ENCODE measurements around the gene CNTLN. TPM values are rescaled to one million over a fixed set of nuclear protein-coding genes. Genes with fewer than 3 reads are reported as not detected.
"Not testable (repeated sequence)": the region's sequence is repeated elsewhere in the genome, so short reads cannot be mapped to it uniquely, and the experiment has no call there.

CNTLN gene
- total RNA-seq, 1 donor, result 17.7 TPM

DNA sequence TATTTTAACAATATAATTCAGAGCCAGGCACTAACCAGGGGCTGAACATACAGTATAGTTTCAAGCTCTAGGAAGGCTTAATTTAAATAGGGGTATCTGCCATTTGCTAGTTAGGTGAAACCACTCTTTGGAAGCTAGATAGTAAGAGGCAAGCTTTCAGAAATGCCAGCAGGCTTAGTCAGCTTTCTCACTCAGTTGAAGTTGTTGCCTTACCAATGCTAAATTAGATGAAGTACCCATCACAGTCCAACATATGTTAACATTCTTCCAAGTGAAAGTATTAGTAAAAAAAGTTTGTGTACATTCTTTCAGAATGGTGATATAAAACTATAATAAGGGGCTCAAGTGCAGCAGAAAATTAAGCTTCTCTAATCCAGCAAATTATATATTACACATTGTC is 215.0 kb downstream of the CNTLN start:
- peaks cover 5% of the 10 kb centered on the region for H3K4me1 ChIP-seq (ENCODE audit: insufficient read depth, low read length)
- TF ChIP-seq CTCF (IDR thresholded peaks at IDR 0.05; ENCODE audit: extremely low read depth, low read depth, low read length), result no peak
- no peak overlapping the region for H3K4me3 ChIP-seq (ENCODE audit: insufficient read depth, low read length)
- peaks cover 4% of the 10 kb centered on the region for H3K36me3 ChIP-seq (ENCODE audit: insufficient read depth, low read length)
- no peaks in the 10 kb centered on the region for H3K9me3 ChIP-seq (ENCODE audit: low read depth, low read length)
- no peaks in the 10 kb centered on the region for H3K27me3 ChIP-seq (ENCODE audit: insufficient read depth, low read length)
- H3K4me2 ChIP-seq (ENCODE audit: insufficient read depth, low read length), result no peak overlapping the region
- peak; percentile 41 for DNase-seq (ENCODE audit: insufficient read length, low spot score, missing footprints)
- H4K20me1 ChIP-seq (ENCODE audit: insufficient read depth, low read length), result no peaks in the 10 kb centered on the region
- H2AFZ ChIP-seq (ENCODE audit: low read length), result no peak overlapping the region
- H3K27ac ChIP-seq (ENCODE audit: low read depth, low read length), result no peak overlapping the region
- no peaks in the 10 kb centered on the region for H3K79me2 ChIP-seq (ENCODE audit: insufficient read depth, low read length)

DNA sequence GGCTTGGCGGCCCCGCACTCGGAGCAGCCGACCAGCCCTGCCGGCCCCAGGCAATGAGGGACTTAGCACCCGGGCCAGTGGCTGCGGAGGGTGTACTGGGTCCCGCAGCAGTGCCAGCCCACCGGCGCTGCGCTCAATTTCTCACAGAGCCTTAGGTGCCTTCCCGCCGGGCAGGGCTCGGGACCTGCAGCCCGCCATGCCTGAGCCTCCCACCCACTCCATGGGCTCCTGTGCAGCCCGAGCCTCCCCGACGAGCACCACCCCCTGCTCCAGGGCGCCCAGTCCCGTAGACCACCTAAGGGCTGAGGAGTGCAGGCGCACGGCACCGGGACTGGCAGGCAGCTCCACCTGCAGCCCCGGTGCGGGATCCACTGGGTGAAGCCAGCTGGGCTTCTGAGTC is 219.2 kb downstream of the CNTLN start:
- H4K20me1 ChIP-seq (ENCODE audit: insufficient read depth, low read length); H3K27ac ChIP-seq (ENCODE audit: low read depth, low read length); H3K36me3 ChIP-seq (ENCODE audit: insufficient read depth, low read length); H3K4me1 ChIP-seq (ENCODE audit: insufficient read depth, low read length); H3K9me3 ChIP-seq (ENCODE audit: low read depth, low read length); DNase-seq (ENCODE audit: insufficient read length, low spot score, missing footprints); H3K27me3 ChIP-seq (ENCODE audit: insufficient read depth, low read length); H3K4me2 ChIP-seq (ENCODE audit: insufficient read depth, low read length); H3K4me3 ChIP-seq (ENCODE audit: insufficient read depth, low read length); H2AFZ ChIP-seq (ENCODE audit: low read length); H3K79me2 ChIP-seq (ENCODE audit: insufficient read depth, low read length): not testable (repeated sequence)

DNA sequence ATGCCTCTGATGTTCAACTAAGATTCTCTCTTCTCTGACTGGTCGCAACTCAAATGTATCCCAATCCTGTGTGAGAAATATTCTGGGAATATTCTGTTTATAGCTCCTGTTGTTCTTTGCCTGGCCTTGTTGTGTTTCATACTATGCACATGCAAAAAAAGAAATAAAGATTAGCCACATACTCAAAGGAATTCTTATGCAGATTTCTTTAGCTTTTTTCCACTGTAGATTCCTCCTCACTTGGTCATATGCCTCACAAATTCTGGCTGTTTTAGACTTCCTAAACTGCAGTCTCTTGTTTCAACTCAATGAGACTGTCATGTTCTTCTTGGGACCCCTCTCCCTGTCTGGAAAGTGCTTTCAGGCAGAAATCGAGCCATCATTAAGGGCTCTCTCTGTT is 226.5 kb downstream of the CNTLN start:
- no peak for TF ChIP-seq CTCF (IDR thresholded peaks at IDR 0.05; ENCODE audit: extremely low read depth, low read depth, low read length)
- H3K79me2 ChIP-seq (ENCODE audit: insufficient read depth, low read length), result no peaks in the 10 kb centered on the region
- no peak for DNase-seq (ENCODE audit: insufficient read length, low spot score, missing footprints)
- no peaks in the 10 kb centered on the region for H3K27me3 ChIP-seq (ENCODE audit: insufficient read depth, low read length)
- no peaks in the 10 kb centered on the region for H3K4me1 ChIP-seq (ENCODE audit: insufficient read depth, low read length)
- H2AFZ ChIP-seq (ENCODE audit: low read length), result no peak overlapping the region
- H3K9me3 ChIP-seq (ENCODE audit: low read depth, low read length), result no peaks in the 10 kb centered on the region
- no peak overlapping the region for H3K4me2 ChIP-seq (ENCODE audit: insufficient read depth, low read length)
- no peak overlapping the region for H3K27ac ChIP-seq (ENCODE audit: low read depth, low read length)
- H3K36me3 ChIP-seq (ENCODE audit: insufficient read depth, low read length), result no peaks in the 10 kb centered on the region
- no peak overlapping the region for H3K4me3 ChIP-seq (ENCODE audit: insufficient read depth, low read length)
- no peaks in the 10 kb centered on the region for H4K20me1 ChIP-seq (ENCODE audit: insufficient read depth, low read length)

GRCh38 chr9:17367035-17367434 is 232.2 kb downstream of the CNTLN start:
- no peak overlapping the region for H3K4me2 ChIP-seq (ENCODE audit: insufficient read depth, low read length)
- no peaks in the 10 kb centered on the region for H3K36me3 ChIP-seq (ENCODE audit: insufficient read depth, low read length)
- no peak for DNase-seq (ENCODE audit: insufficient read length, low spot score, missing footprints)
- H2AFZ ChIP-seq (ENCODE audit: low read length), result no peak overlapping the region
- TF ChIP-seq CTCF (IDR thresholded peaks at IDR 0.05; ENCODE audit: extremely low read depth, low read depth, low read length), result no peak
- H3K27me3 ChIP-seq (ENCODE audit: insufficient read depth, low read length), result no peaks in the 10 kb centered on the region
- H4K20me1 ChIP-seq (ENCODE audit: insufficient read depth, low read length), result no peaks in the 10 kb centered on the region
- H3K27ac ChIP-seq (ENCODE audit: low read depth, low read length), result no peak overlapping the region
- H3K4me3 ChIP-seq (ENCODE audit: insufficient read depth, low read length), result no peak overlapping the region
- H3K9me3 ChIP-seq (ENCODE audit: low read depth, low read length), result no peaks in the 10 kb centered on the region
- H3K79me2 ChIP-seq (ENCODE audit: insufficient read depth, low read length), result no peaks in the 10 kb centered on the region
- no peaks in the 10 kb centered on the region for H3K4me1 ChIP-seq (ENCODE audit: insufficient read depth, low read length)
